Mesenchymal stem cell (in vitro differentiated cells and primary cell): ENCODE data around the gene COL4A4.

ENCODE experiments used
- DNase-seq: peaks from one replicate; pipeline ENCODE4 v3.0.0-alpha.2; 2013
- H2AFZ ChIP-seq: one replicate; pipeline ENCODE4 v1.6.1; 2013; ENCODE audit warnings: low read depth, mild to moderate bottlenecking, control low read depth, inconsistent platforms, low read length, moderate library complexity
- H2AK5ac ChIP-seq: 2 replicates; pipeline ENCODE4 v1.6.1; 2013; ENCODE audit warnings: low read length, moderate library complexity, mild to moderate bottlenecking, inconsistent platforms; ENCODE audit not compliant: severe bottlenecking
- H2BK120ac ChIP-seq: one replicate; pipeline ENCODE4 v1.6.1; 2013; ENCODE audit warnings: low read depth, mild to moderate bottlenecking, inconsistent platforms, low read length, moderate library complexity
- H2BK12ac ChIP-seq, 2 experiments: one replicate each; pipeline ENCODE4 v1.6.1; 2013; ENCODE audit warnings: inconsistent platforms in 2 of 2, low read length in 2 of 2, mild to moderate bottlenecking in 2 of 2, moderate library complexity in 2 of 2, control low read depth in 1 of 2
- H2BK15ac ChIP-seq: one replicate; pipeline ENCODE4 v1.6.1; 2013; ENCODE audit warnings: mild to moderate bottlenecking, low read depth, inconsistent platforms; ENCODE audit not compliant: poor library complexity, severe bottlenecking
- H2BK5ac ChIP-seq: 2 replicates; pipeline ENCODE4 v1.6.1; 2013; ENCODE audit warnings: low read depth, mild to moderate bottlenecking, low read length, control low read depth, inconsistent platforms; ENCODE audit not compliant: poor library complexity, severe bottlenecking
- H3K14ac ChIP-seq, 2 experiments: one replicate each; pipeline ENCODE4 v1.6.1; 2013; ENCODE audit warnings: inconsistent platforms in 2 of 2, low read length in 2 of 2, control low read depth in 1 of 2, mild to moderate bottlenecking in 1 of 2, moderate library complexity in 1 of 2
- H3K18ac ChIP-seq, 2 experiments: one replicate each; pipeline ENCODE4 v1.6.1; 2013; ENCODE audit warnings: inconsistent platforms in 2 of 2, low read length in 2 of 2, control low read depth in 1 of 2, low read depth in 1 of 2, mild to moderate bottlenecking in 1 of 2
- H3K23ac ChIP-seq, 2 experiments: one replicate each; pipeline ENCODE4 v1.6.1; 2013; ENCODE audit warnings: inconsistent platforms in 2 of 2, low read length in 2 of 2, mild to moderate bottlenecking in 2 of 2, moderate library complexity in 2 of 2, control low read depth in 1 of 2
- H3K27ac ChIP-seq: 2 replicates; pipeline ENCODE4 v1.5.1; 2013; ENCODE audit warnings: mild to moderate bottlenecking, moderate library complexity, low read length, control low read depth, inconsistent platforms; ENCODE audit not compliant: poor library complexity, severe bottlenecking
- H3K27me3 ChIP-seq, 2 experiments: 2 replicates each; pipeline versions ENCODE4 v1.6.1 to v1.7.0; 2013; ENCODE audit warnings: low read length in 2 of 2, mild to moderate bottlenecking in 2 of 2, moderate library complexity in 2 of 2, control low read depth in 1 of 2, inconsistent platforms in 1 of 2; ENCODE audit not compliant: control insufficient read depth in 1 of 2, insufficient read depth in 1 of 2
- H3K36me3 ChIP-seq, 2 experiments: 2 replicates each; pipeline versions ENCODE4 v1.6.1 to v1.7.0; 2013; ENCODE audit warnings: low read length in 2 of 2, control low read depth in 1 of 2, inconsistent platforms in 1 of 2, low read depth in 1 of 2, mild to moderate bottlenecking in 1 of 2; ENCODE audit not compliant: insufficient read depth in 2 of 2, control insufficient read depth in 1 of 2
- H3K4ac ChIP-seq, 2 experiments: one replicate each; pipeline ENCODE4 v1.6.1; 2013; ENCODE audit warnings: inconsistent platforms in 2 of 2, low read length in 2 of 2, mild to moderate bottlenecking in 2 of 2, moderate library complexity in 2 of 2, control low read depth in 1 of 2, low read depth in 1 of 2
- H3K4me1 ChIP-seq: 2 replicates; pipeline ENCODE4 v1.6.1; 2013; ENCODE audit warnings: low read depth, low read length, control low read depth; ENCODE audit not compliant: control insufficient read depth, insufficient read depth
- H3K4me2 ChIP-seq: 2 replicates; pipeline ENCODE4 v1.6.1; 2013; ENCODE audit warnings: low read length, mild to moderate bottlenecking, inconsistent platforms; ENCODE audit not compliant: poor library complexity, severe bottlenecking
- H3K4me3 ChIP-seq, 2 experiments: 2 replicates each; pipeline versions ENCODE4 v1.5.1 to v1.7.0; 2013; ENCODE audit warnings: low read length in 2 of 2, mild to moderate bottlenecking in 2 of 2, control low read depth in 1 of 2, low read depth in 1 of 2; ENCODE audit not compliant: insufficient read depth in 1 of 2
- H3K79me1 ChIP-seq: replicated peaks from 2 replicates; pipeline ENCODE4 v1.6.1; 2013; ENCODE audit warnings: mild to moderate bottlenecking, control low read depth, low read length, inconsistent platforms; ENCODE audit not compliant: poor library complexity, severe bottlenecking
- H3K9ac ChIP-seq: 2 replicates; pipeline ENCODE4 v1.7.0; 2013; ENCODE audit warnings: mild to moderate bottlenecking, low read length, moderate library complexity
- H3K9me3 ChIP-seq: 2 replicates; pipeline ENCODE4 v1.7.0; 2013; ENCODE audit warnings: mild to moderate bottlenecking, low read length; ENCODE audit not compliant: control insufficient read depth
- H4K8ac ChIP-seq: one replicate; pipeline ENCODE4 v1.6.1; 2013; ENCODE audit warnings: inconsistent platforms, mild to moderate bottlenecking, low read length, moderate library complexity
- H4K91ac ChIP-seq: one replicate; pipeline ENCODE4 v1.6.1; 2013; ENCODE audit warnings: mild to moderate bottlenecking, low read length, inconsistent platforms
- WGBS: methylation state at CpG from one replicate; pipeline ENCODE4 v1.1.7; 2013; ENCODE audit warnings: mixed read lengths; 5-methylcytosine and 5-hydroxymethylcytosine counted together

COL4A4 gene

GRCh38 chr2:227163485-227163997 is 464 bp downstream of the COL4A4 start:
- WGBS: 4% methylated on average over 20 of the region's 20 CpGs

DNA sequence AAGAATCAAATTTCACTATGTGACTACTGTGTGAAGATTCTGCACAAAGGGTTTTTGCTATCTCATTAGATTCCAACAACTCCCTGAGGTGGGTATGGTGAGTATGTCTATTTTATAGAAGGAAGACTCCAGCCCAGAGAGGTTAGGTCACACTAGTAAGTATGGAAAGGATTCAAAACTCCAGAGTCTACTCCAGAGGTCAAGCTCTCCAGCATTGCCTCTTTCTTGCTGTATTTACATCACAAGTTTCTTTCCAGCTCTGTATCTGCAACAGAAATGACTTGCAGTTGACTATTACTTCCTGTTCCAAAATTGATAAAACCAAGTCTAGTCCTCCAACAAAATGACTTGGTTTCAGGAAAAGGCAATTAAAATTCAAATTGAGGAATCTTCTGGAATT is 2.1 kb downstream of the COL4A4 start:
- peaks cover 57 to 66% of the 10 kb centered on the region in 2 experiments for H3K27me3 ChIP-seq
- H2BK12ac ChIP-seq: no peak overlapping the region
- H3K9me3 ChIP-seq: peaks cover 8% of the 10 kb centered on the region
- no peak overlapping the region for H2AFZ ChIP-seq
- H4K8ac ChIP-seq: no peak overlapping the region
- DNase-seq: no peak
- H3K79me1 ChIP-seq: no peaks in the 10 kb centered on the region
- no peak overlapping the region for H3K14ac ChIP-seq
- H3K18ac ChIP-seq: no peak overlapping the region
- H3K4me2 ChIP-seq: no peak overlapping the region
- no peaks in the 10 kb centered on the region for H3K36me3 ChIP-seq
- no peak overlapping the region for H2BK15ac ChIP-seq
- H2AK5ac ChIP-seq: no peak overlapping the region
- H2BK120ac ChIP-seq: no peak overlapping the region
- H3K4me1 ChIP-seq: peaks cover 18% of the 10 kb centered on the region
- no peak overlapping the region for H3K23ac ChIP-seq
- no peak overlapping the region for H3K9ac ChIP-seq
- H3K4ac ChIP-seq: no peak overlapping the region
- H2BK5ac ChIP-seq: no peak overlapping the region
- no peak overlapping the region for H4K91ac ChIP-seq
- H3K4me3 ChIP-seq: no peak overlapping the region
- no peak overlapping the region for H3K27ac ChIP-seq

More at GRCh38 chr2:227163485-227163997, 464 bp downstream of the COL4A4 start:
- H3K4me3 ChIP-seq: peak overlapping the region; percentile 54 to 69
- peaks cover 62 to 71% of the 10 kb centered on the region in 2 experiments for H3K27me3 ChIP-seq
- H3K4ac ChIP-seq: no peak overlapping the region
- no peak overlapping the region for H2AK5ac ChIP-seq
- no peak overlapping the region for H3K27ac ChIP-seq
- peak overlapping the region; percentile 89 for H3K4me2 ChIP-seq
- no peak for DNase-seq
- H2BK15ac ChIP-seq: no peak overlapping the region
- peak overlapping the region; percentile 27 for H2AFZ ChIP-seq
- H4K8ac ChIP-seq: no peak overlapping the region
- peaks cover 18% of the 10 kb centered on the region for H3K4me1 ChIP-seq
- no peak overlapping the region for H4K91ac ChIP-seq
- H3K79me1 ChIP-seq: no peaks in the 10 kb centered on the region
- no peaks in the 10 kb centered on the region for H3K36me3 ChIP-seq
- peaks cover 13% of the 10 kb centered on the region for H3K9me3 ChIP-seq
- H2BK120ac ChIP-seq: no peak overlapping the region
- H3K14ac ChIP-seq: no peak overlapping the region
- no peak overlapping the region for H2BK5ac ChIP-seq
- H3K18ac ChIP-seq: no peak overlapping the region
- no peak overlapping the region for H2BK12ac ChIP-seq
- H3K23ac ChIP-seq: peak overlapping the region in 1 of 2 experiments; percentile 89
- H3K9ac ChIP-seq: no peak overlapping the region

- 52% methylated on average over 2 of the region's 2 CpGs for WGBS
These were observed 3.8 kb downstream of the COL4A4 start for GRCh38 chr2:227160164-227160563.

DNA sequence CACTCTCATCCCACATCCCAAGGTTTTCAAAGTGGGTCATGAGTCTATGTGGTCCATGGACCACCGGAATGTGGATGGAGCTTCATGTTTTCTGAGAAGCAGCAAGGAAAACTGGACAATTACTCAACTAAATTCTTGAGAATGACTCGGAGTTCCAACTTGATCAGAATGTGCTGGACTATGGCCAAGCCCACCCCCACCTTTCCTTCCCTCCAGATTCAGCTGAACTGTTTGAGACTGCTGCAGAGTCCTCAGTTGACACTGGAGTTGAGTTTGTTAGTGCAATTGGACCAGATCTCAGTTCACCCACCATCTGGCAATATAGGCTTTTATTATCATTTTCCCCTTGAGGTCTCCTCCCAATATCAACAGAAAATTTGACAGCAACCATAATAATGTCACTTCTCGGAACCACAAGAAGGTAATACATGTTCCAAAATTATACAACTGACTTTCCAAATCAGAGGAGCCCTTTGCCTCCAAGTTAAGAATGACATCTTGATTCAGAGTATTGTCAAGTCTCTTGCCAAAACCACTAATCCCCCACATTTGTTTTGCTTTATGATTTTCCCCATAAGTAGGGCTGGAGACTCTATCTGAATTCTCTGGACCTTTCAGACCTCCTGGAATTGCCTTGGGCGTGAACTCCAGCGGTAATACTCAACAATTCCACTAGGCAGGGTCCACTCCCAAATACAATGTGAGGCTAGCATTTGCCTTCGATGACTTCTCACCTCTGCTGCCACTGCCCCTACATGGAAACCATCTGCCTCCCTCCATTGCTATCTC is 8.8 kb downstream of the COL4A4 start:
- Histone ChIP-seq H3K14ac (no peak overlapping the region), H3K27me3 (peaks cover 5 to 6% of the 10 kb centered on the region in 2 experiments), H3K9ac (no peak overlapping the region), H2AFZ (no peak overlapping the region), H3K4ac (no peak overlapping the region), H3K18ac (no peak overlapping the region), H3K27ac (no peak overlapping the region), H4K8ac (no peak overlapping the region), H3K23ac (no peak overlapping the region), H2BK12ac (no peak overlapping the region), H3K79me1 (no peaks in the 10 kb centered on the region), H2BK120ac (no peak overlapping the region), H3K4me3 (no peak overlapping the region), H4K91ac (no peak overlapping the region), H2AK5ac (no peak overlapping the region), H3K36me3 (no peaks in the 10 kb centered on the region), H3K4me2 (no peak overlapping the region), H2BK5ac (no peak overlapping the region), H3K9me3 (no peaks in the 10 kb centered on the region), H3K4me1 (no peaks in the 10 kb centered on the region), H2BK15ac (no peak overlapping the region)
- DNase-seq: no peak
- WGBS: 61% methylated on average over 6 of the region's 6 CpGs

More at GRCh38 chr2:227160164-227160563, 3.8 kb downstream of the COL4A4 start:
- Histone ChIP-seq H3K4ac (no peak overlapping the region), H4K91ac (no peak overlapping the region), H2BK120ac (no peak overlapping the region), H3K36me3 (no peaks in the 10 kb centered on the region), H2BK15ac (no peak overlapping the region), H3K79me1 (no peaks in the 10 kb centered on the region), H2AFZ (no peak overlapping the region), H3K9me3 (no peaks in the 10 kb centered on the region), H2BK12ac (no peak overlapping the region), H3K4me3 (no peak overlapping the region), H3K4me1 (peaks cover 18% of the 10 kb centered on the region), H3K27me3 (peaks cover 44 to 49% of the 10 kb centered on the region in 2 experiments), H3K14ac (no peak overlapping the region), H3K23ac (no peak overlapping the region), H2AK5ac (no peak overlapping the region), H3K18ac (no peak overlapping the region), H2BK5ac (no peak overlapping the region), H3K9ac (no peak overlapping the region), H3K4me2 (no peak overlapping the region), H3K27ac (no peak overlapping the region), H4K8ac (no peak overlapping the region)
- DNase-seq: no peak
